Progenitor cell of endocrine pancreas (in vitro differentiated cells): ENCODE data around the gene UBIAD1. TPM values are rescaled to one million over a fixed set of nuclear protein-coding genes. Genes with fewer than 3 reads are reported as not detected.
"Not testable (repeated sequence)": the region's sequence is repeated elsewhere in the genome, so short reads cannot be mapped to it uniquely, and the experiment has no call there.

ENCODE experiments used
- DNase-seq: peaks from one replicate; pipeline ENCODE4 v3.0.0; 2021; ENCODE audit warnings: low spot score; ENCODE audit not compliant: unreplicated experiment
- H3K27ac Mint-ChIP-seq: 2 replicates; pipeline ENCODE4 v1.8.0; 2021; ENCODE audit warnings: mild to moderate bottlenecking, moderate library complexity, mixed read lengths
- H3K27me3 Mint-ChIP-seq: 2 replicates; pipeline ENCODE4 v1.8.0; 2021; ENCODE audit warnings: mixed read lengths
- H3K36me3 Mint-ChIP-seq: 2 replicates; pipeline ENCODE4 v1.8.0; 2022; ENCODE audit warnings: mixed read lengths; ENCODE audit not compliant: insufficient read depth
- H3K4me1 Mint-ChIP-seq: 2 replicates; pipeline ENCODE4 v1.8.0; 2021; ENCODE audit warnings: low read depth, mixed read lengths
- H3K4me3 Mint-ChIP-seq: 2 replicates; pipeline ENCODE4 v1.8.0; 2021; ENCODE audit warnings: low read depth, mild to moderate bottlenecking, moderate library complexity, mixed read lengths
- H3K9me3 Mint-ChIP-seq: 2 replicates; pipeline ENCODE4 v1.8.0; 2021; ENCODE audit warnings: low read depth, mixed read lengths
- CTCF ChIP-seq: fragments of 200-600 bp; sonication (generic); IDR thresholded peaks from one replicate; pipeline ENCODE4 v1.5.0; 2021; ENCODE audit warnings: antibody characterized with exemption, mild to moderate bottlenecking; ENCODE audit not compliant: unreplicated experiment
- total RNA-seq: library from RNA; stranded (reverse); gene quantifications from 2 replicates; pipeline ENCODE4 v1.2.1, GENCODE V29; 2021

Gene UBIAD1
- total RNA-seq, 1 donor from 2014 or later: 16.4 TPM

DNA sequence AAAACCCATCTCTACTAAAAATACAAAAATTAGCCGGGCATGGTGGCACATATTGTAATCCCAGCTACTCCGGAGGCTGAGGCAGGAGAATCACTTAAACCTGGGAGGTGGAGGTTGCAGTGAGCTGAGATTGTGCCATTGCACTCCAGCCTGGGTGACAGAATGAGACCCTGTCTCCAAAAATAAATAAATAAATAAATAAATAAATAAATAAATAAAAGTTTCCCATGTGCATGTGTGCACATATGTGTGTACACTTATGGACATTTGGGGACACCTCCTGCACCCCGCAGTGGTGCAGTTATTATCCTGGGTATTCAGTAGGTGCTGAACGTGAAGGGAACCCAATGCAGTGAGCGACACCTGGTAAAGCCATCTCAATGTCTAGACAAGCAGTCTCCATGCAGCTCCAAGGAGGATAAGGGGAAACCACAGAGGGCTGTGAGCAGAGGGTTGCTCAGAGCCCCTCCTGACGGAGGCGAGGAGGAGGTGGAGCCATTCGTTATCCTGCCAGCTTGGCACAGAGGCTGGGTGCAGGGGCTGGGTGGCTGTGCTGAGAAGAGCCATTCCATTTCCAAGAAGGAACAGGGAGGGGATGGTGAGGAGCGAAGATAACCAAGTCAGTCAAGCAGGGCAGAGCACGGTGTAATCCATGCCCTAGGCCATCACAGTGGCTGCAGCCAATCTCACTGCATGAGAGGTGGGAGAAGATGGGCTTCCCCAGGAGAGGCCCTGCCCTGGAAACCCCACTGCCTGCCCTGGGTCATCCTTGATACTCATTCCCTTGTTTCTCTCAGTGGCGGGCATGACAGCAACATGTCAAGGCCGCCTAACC, 25.6 kb downstream of the UBIAD1 start:
- no peak for DNase-seq
- no peak overlapping the region for H3K27ac Mint-ChIP-seq
- no peak for TF ChIP-seq CTCF
- peaks cover 1% of the 10 kb centered on the region for H3K36me3 Mint-ChIP-seq
- no peaks in the 10 kb centered on the region for H3K9me3 Mint-ChIP-seq
- no peak overlapping the region for H3K4me3 Mint-ChIP-seq
- H3K27me3 Mint-ChIP-seq: peaks cover 4% of the 10 kb centered on the region
- H3K4me1 Mint-ChIP-seq: peaks cover 7% of the 10 kb centered on the region

DNA sequence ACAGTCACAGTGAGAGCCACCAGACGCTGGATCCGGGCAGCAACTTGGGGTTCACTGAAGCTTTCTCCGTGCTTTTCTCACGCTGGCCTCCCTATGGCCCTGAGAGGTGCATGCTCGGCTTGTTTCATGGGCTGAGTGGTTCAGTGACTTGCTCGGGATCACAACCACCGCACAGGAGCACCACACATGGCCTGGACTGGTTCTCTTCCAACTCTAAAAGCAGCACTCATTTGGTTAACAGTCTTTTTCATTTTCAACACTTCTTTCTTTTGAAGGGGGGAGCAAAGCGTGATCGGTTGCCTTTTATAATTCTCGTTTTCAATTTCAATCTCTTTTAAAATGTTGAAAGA, 26.2 kb downstream of the UBIAD1 start:
- H3K9me3 Mint-ChIP-seq: no peaks in the 10 kb centered on the region
- peaks cover 1% of the 10 kb centered on the region for H3K36me3 Mint-ChIP-seq
- TF ChIP-seq CTCF: no peak
- no peak for DNase-seq
- H3K27me3 Mint-ChIP-seq: peaks cover 7% of the 10 kb centered on the region
- H3K27ac Mint-ChIP-seq: no peak overlapping the region
- peaks cover 7% of the 10 kb centered on the region for H3K4me1 Mint-ChIP-seq
- H3K4me3 Mint-ChIP-seq: no peak overlapping the region

DNA sequence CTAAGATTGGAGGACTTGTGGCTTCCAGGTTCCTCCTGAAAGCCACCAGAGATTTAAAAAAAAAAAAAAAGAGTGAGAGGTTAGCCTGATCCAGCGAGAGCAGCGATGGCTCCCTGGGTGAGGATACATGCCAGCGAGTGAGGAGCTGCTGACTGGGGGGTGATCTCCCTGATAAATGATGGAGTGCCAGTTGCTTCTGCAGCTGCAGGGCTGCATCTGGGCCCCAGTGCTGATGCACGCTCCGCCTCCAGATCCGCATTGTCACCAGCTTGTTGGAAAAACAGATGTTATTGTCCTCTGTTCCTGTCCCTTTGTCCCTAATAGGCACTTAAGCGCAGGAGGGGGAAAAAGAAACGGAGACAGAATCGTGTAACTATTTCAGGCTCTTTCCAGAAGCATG, 28.6 kb downstream of the UBIAD1 start:
- peaks cover 1% of the 10 kb centered on the region for H3K36me3 Mint-ChIP-seq

GRCh38 chr1:11302366-11302765, 29.4 kb downstream of the UBIAD1 start:
- Mint-ChIP-seq H3K4me1 (no peaks in the 10 kb centered on the region), H3K9me3 (no peaks in the 10 kb centered on the region), H3K27me3 (peaks cover 9% of the 10 kb centered on the region), H3K27ac (no peak overlapping the region), H3K36me3 (peaks cover 1% of the 10 kb centered on the region), H3K4me3 (no peak overlapping the region)
- DNase-seq: no peak
- TF ChIP-seq CTCF: no peak

More for the DNA sequence above, 28.6 kb downstream of the UBIAD1 start:
- TF ChIP-seq CTCF: no peak
- DNase-seq: no peak
- Mint-ChIP-seq H3K9me3 (no peaks in the 10 kb centered on the region), H3K27ac (no peak overlapping the region), H3K27me3 (peaks cover 7% of the 10 kb centered on the region), H3K4me1 (no peaks in the 10 kb centered on the region), H3K4me3 (no peak overlapping the region)

DNA sequence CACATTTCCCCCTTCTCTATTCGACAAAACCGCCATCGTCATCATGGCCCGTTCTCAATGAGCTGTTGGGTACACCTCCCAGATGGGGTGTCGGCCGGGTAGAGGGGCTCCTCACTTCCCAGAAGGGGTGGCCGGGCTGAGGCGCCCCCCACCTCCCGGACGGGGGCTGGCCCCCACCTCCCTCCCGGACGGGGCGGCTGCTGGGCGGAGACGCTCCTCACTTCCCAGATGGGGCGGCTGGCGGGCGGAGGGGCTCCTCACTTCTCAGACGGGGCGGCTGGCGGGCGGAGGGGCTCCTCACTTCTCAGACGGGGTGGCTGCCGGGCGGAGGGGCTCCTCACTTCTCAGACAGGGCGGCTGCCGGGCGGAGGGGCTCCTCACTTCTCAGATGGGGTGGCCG, 32.5 kb downstream of the UBIAD1 start:
- Mint-ChIP-seq H3K4me1 (peaks cover 15% of the 10 kb centered on the region), H3K27me3 (peaks cover 13% of the 10 kb centered on the region)
- not testable (repeated sequence) for DNase-seq, H3K4me3 Mint-ChIP-seq, H3K9me3 Mint-ChIP-seq, H3K36me3 Mint-ChIP-seq, H3K27ac Mint-ChIP-seq

DNA sequence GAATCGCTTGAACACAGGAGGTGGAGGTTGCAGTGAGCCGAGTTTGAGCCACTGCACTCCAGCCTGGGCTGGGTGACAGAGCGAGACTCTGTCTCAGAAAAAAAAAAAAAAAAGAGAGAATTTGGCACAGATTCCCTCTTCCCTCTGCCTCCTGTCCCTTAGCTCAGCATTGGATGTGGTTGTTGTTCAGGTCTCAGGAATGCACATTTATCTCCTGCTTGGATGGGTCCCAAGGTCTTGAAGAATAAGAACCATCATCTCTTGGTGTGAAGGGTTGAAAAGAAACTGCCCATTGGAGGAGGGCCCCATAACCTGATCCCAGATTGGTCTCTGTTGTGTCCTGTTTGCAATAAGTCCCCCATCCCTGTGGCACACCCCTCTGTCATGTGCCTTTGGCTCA, 34.9 kb downstream of the UBIAD1 start:
- Mint-ChIP-seq H3K27ac (no peak overlapping the region), H3K4me3 (no peak overlapping the region), H3K4me1 (peaks cover 15% of the 10 kb centered on the region), H3K9me3 (no peaks in the 10 kb centered on the region), H3K36me3 (no peaks in the 10 kb centered on the region), H3K27me3 (peaks cover 26% of the 10 kb centered on the region)
- TF ChIP-seq CTCF: no peak
- DNase-seq: no peak
